OCI-LY1 (cell line): Measurements from ENCODE around the gene DENND10.
"Not testable (repeated sequence)": the region's sequence is repeated elsewhere in the genome, so short reads cannot be mapped to it uniquely, and the experiment has no call there.

Source experiments
- H2AFZ ChIP-seq: fragments of 200-600 bp; sonication (generic), shearing (Covaris generic); 2 replicates; pipeline ENCODE4 v1.6.0; 2014; ENCODE audit warnings: antibody characterized with exemption, mild to moderate bottlenecking, low read length
- H3F3A ChIP-seq: fragments of 200-600 bp; sonication (generic), shearing (Covaris generic); 2 replicates; pipeline ENCODE4 v1.6.0; 2014; ENCODE audit warnings: mild to moderate bottlenecking, antibody characterized with exemption, low read length, moderate library complexity; ENCODE audit not compliant: insufficient read depth
- H3K27ac ChIP-seq: fragments of 200-600 bp; sonication (generic); 2 replicates; pipeline ENCODE4 v1.5.1; 2014; ENCODE audit warnings: low read length, mixed run types, mild to moderate bottlenecking, low read depth; ENCODE audit not compliant: poor library complexity, severe bottlenecking
- H3K27me3 ChIP-seq: fragments of 200-600 bp; sonication (generic); 2 replicates; pipeline ENCODE4 v1.6.0; 2014; ENCODE audit warnings: antibody characterized with exemption, mild to moderate bottlenecking, low read length, moderate library complexity; ENCODE audit not compliant: insufficient read depth
- H3K36me3 ChIP-seq: fragments of 200-600 bp; sonication (generic); 2 replicates; pipeline ENCODE4 v1.6.1; 2014; ENCODE audit warnings: mild to moderate bottlenecking, antibody characterized with exemption, low read length, moderate library complexity, mixed read lengths; ENCODE audit not compliant: insufficient read depth
- H3K4me1 ChIP-seq: fragments of 200-600 bp; sonication (generic); 2 replicates; pipeline ENCODE4 v1.5.1; 2014; ENCODE audit warnings: mild to moderate bottlenecking, low read length, moderate library complexity; ENCODE audit not compliant: insufficient read depth, severe bottlenecking
- H3K4me2 ChIP-seq: fragments of 200-600 bp; sonication (generic), shearing (Covaris generic); 2 replicates; pipeline ENCODE4 v1.6.1; 2014; ENCODE audit warnings: low read length
- H3K4me3 ChIP-seq: fragments of 200-600 bp; sonication (generic); 2 replicates; pipeline ENCODE4 v1.5.1; 2014; ENCODE audit warnings: low read length, low read depth, mild to moderate bottlenecking, mixed read lengths; ENCODE audit not compliant: poor library complexity, severe bottlenecking
- H3K79me2 ChIP-seq: fragments of 200-600 bp; shearing (Covaris generic); 2 replicates; pipeline ENCODE4 v1.6.1; 2016; ENCODE audit warnings: mixed run types, low read length, mixed read lengths; ENCODE audit not compliant: insufficient read depth
- H3K9ac ChIP-seq: fragments of 200-600 bp; sonication (generic), shearing (Covaris generic); 2 replicates; pipeline ENCODE4 v1.6.1; 2014; ENCODE audit warnings: mild to moderate bottlenecking, low read length, mixed read lengths
- H3K9me2 ChIP-seq: fragments of 200-600 bp; sonication (generic), shearing (Covaris generic); 2 replicates; pipeline ENCODE4 v1.6.1; 2014; ENCODE audit warnings: low read depth, mild to moderate bottlenecking, low read length, mixed read lengths
- H3K9me3 ChIP-seq: fragments of 200-600 bp; shearing (Covaris generic); 2 replicates; pipeline ENCODE4 v1.6.1; 2014; ENCODE audit warnings: low read length, mixed read lengths
- H4K20me1 ChIP-seq: fragments of 200-600 bp; sonication (generic), shearing (Covaris generic); 2 replicates; pipeline ENCODE4 v1.6.0; 2016; ENCODE audit warnings: mild to moderate bottlenecking, low read length; ENCODE audit not compliant: insufficient read depth
- CTCF ChIP-seq: fragments of 200-600 bp; sonication (generic), shearing (Covaris generic); IDR thresholded peaks from 2 replicates; pipeline ENCODE4 v1.5.1; 2017; ENCODE audit warnings: mild to moderate bottlenecking, antibody characterized with exemption, low read length, moderate library complexity, mixed read lengths
- EZH2 ChIP-seq: fragments of 200-600 bp; sonication (generic), shearing (Covaris generic); IDR thresholded peaks from 2 replicates; pipeline ENCODE4 v1.8.0; 2017; ENCODE audit warnings: borderline replicate concordance, mixed run types, mild to moderate bottlenecking, antibody characterized with exemption, low read length, moderate library complexity, mixed read lengths

Gene DENND10

GRCh38 chr10:119143657-119144056 lies 39.7 kb downstream of the DENND10 start:
- Histone ChIP-seq H3K9ac (no peak overlapping the region), H3K36me3 (peaks cover 53% of the 10 kb centered on the region), H3K9me3 (no peaks in the 10 kb centered on the region), H3K4me1 (no peaks in the 10 kb centered on the region), H3K27ac (no peak overlapping the region), H3K4me3 (no peak overlapping the region), H3K9me2 (no peaks in the 10 kb centered on the region), H3K27me3 (no peaks in the 10 kb centered on the region), H4K20me1 (no peaks in the 10 kb centered on the region), H3K79me2 (no peaks in the 10 kb centered on the region), H3F3A (no peaks in the 10 kb centered on the region), H3K4me2 (no peak overlapping the region), H2AFZ (no peak overlapping the region)
- TF ChIP-seq EZH2 (no peak), CTCF (no peak)

- H3K4me2 ChIP-seq = no peak overlapping the region
- no peak overlapping the region for H2AFZ ChIP-seq
- H3K36me3 ChIP-seq = peaks cover 61% of the 10 kb centered on the region
- H3K27ac ChIP-seq = no peak overlapping the region
- H3K4me3 ChIP-seq = no peak overlapping the region
- no peaks in the 10 kb centered on the region for H3K9me2 ChIP-seq
- no peaks in the 10 kb centered on the region for H3F3A ChIP-seq
- no peaks in the 10 kb centered on the region for H4K20me1 ChIP-seq
- no peaks in the 10 kb centered on the region for H3K79me2 ChIP-seq
- TF ChIP-seq CTCF = no peak
- no peak for TF ChIP-seq EZH2
- H3K9me3 ChIP-seq = no peaks in the 10 kb centered on the region
- H3K27me3 ChIP-seq = no peaks in the 10 kb centered on the region
- no peak overlapping the region for H3K9ac ChIP-seq
- no peaks in the 10 kb centered on the region for H3K4me1 ChIP-seq
Measured at GRCh38 chr10:119149157-119149556, 45.2 kb downstream of the DENND10 start.

- Histone ChIP-seq H2AFZ (no peak overlapping the region), H3K9me2 (no peaks in the 10 kb centered on the region), H3K4me1 (no peaks in the 10 kb centered on the region), H3K27ac (no peak overlapping the region), H3K9ac (no peak overlapping the region), H4K20me1 (no peaks in the 10 kb centered on the region), H3K79me2 (no peaks in the 10 kb centered on the region), H3K4me2 (no peak overlapping the region), H3K27me3 (no peaks in the 10 kb centered on the region), H3K36me3 (peaks cover 67% of the 10 kb centered on the region), H3K9me3 (no peaks in the 10 kb centered on the region), H3K4me3 (no peak overlapping the region), H3F3A (no peaks in the 10 kb centered on the region)
- no peak for TF ChIP-seq EZH2
- peak; percentile 50; the same call in 1 of the 2 replicates for TF ChIP-seq CTCF
Measured at GRCh38 chr10:119149729-119150128, 45.8 kb downstream of the DENND10 start.

- not testable (repeated sequence) for H3K79me2 ChIP-seq, H3K9ac ChIP-seq, H4K20me1 ChIP-seq, H3K4me1 ChIP-seq, H3K9me2 ChIP-seq, H3K27me3 ChIP-seq, H3K4me3 ChIP-seq, H3K9me3 ChIP-seq, H3F3A ChIP-seq, H3K4me2 ChIP-seq, H3K27ac ChIP-seq, H2AFZ ChIP-seq
- H3K36me3 ChIP-seq = peaks cover 79% of the 10 kb centered on the region
Measured at GRCh38 chr10:119151601-119152000, 47.7 kb downstream of the DENND10 start.
